22Rv1 (cell line): ENCODE measurements around the gene ETV3L.

Source experiments
- H3K27ac ChIP-seq: fragments of 450-650 bp; 2 replicates; pipeline ENCODE4 v1.5.1; 2017
- CTCF ChIP-seq: fragments of 450-650 bp; IDR thresholded peaks from 2 replicates; pipeline ENCODE4 v1.5.1; 2017; ENCODE audit warnings: mild to moderate bottlenecking
- ZFX ChIP-seq: fragments of 450-650 bp; IDR thresholded peaks from 2 replicates; pipeline ENCODE4 v1.6.1; 2017; ENCODE audit warnings: antibody characterized with exemption, borderline replicate concordance

The ETV3L gene

GRCh38 chr1:157136133-157136532 lies 36.5 kb upstream of the ETV3L start:
- TF ChIP-seq ZFX: no peak
- 0 out of 2 replicates have a peak, but pooled peaks have one; percentile 32 for TF ChIP-seq CTCF
- peak overlapping the region; percentile 85; the same call in 1 of the 2 replicates for H3K27ac ChIP-seq

- H3K27ac ChIP-seq: no peak overlapping the region; the same call in 1 of the 2 replicates
Observed at GRCh38 chr1:157135646-157136045, 36.0 kb upstream of the ETV3L start.

DNA sequence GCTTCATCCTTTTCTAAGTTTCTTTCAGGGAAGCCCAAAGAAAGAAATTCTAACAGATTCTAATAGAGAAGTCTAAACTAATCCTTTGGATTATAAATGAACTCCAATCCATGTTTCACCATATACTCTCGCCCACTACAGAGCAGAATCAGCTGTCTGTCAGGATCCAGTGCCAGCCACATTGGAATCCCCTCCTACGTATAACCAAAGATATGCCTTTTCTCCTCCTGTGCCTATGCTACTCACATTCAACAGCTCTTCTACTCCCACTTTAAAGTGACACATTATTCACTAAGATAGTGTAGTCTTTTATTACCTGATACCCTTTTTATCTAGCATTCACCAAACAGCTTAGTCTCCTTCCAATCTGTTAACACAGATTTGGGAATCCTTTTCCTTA lies 35.5 kb upstream of the ETV3L start:
- TF ChIP-seq ZFX: no peak
- no peak for TF ChIP-seq CTCF
- H3K27ac ChIP-seq: no peak overlapping the region

More at GRCh38 chr1:157135646-157136045, 36.0 kb upstream of the ETV3L start:
- no peak for TF ChIP-seq CTCF
- TF ChIP-seq ZFX: no peak

- no peak for TF ChIP-seq CTCF
- TF ChIP-seq ZFX: no peak
Observed at GRCh38 chr1:157134442-157134841, 34.8 kb upstream of the ETV3L start.

GRCh38 chr1:157133426-157133825 lies 33.8 kb upstream of the ETV3L start:
- TF ChIP-seq ZFX (no peak), CTCF (no peak)
- H3K27ac ChIP-seq: peak overlapping the region; percentile 52

More at GRCh38 chr1:157134442-157134841, 34.8 kb upstream of the ETV3L start:
- no peak overlapping the region for H3K27ac ChIP-seq

DNA sequence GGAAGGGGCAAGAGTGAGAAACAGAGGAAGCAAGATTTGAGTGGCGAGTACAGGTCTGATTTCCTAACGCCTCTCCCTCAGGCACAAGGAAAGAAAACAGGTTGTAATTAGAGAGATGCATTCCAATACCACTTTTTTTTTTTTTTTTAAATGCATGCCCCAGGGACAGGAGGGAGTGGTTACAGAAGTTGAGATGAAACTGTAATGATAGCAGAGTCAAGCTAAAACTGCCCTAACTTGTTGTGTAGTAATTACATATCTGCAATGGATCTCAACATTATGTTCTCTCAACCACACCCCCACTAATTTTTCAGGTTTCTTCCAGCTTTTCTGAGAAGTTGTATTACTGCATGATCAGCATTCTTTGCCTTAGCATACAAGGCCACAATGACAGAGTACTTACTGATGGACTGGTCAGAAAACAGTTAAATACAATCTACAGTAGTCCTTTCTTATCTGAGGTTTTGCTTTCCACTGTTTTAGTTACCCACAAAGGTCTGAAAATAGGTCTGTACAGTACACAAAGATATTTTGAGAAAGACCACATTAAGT lies 33.1 kb upstream of the ETV3L start:
- no peak for TF ChIP-seq ZFX
- no peak for TF ChIP-seq CTCF
- peak overlapping the region; percentile 52 for H3K27ac ChIP-seq

GRCh38 chr1:157132111-157132510 lies 32.5 kb upstream of the ETV3L start:
- TF ChIP-seq CTCF (no peak), ZFX (no peak)
- H3K27ac ChIP-seq: peak overlapping the region; percentile 52
